K562 (cell line): Measurements from ENCODE around the gene BSCL2. TPM values are rescaled to one million over a fixed set of nuclear protein-coding genes. Genes with fewer than 3 reads are reported as not detected.
A peak's percentile ranks its signal among the peaks of the same experiment; 100 is the strongest.

Source experiments
- ARHGAP35 ChIP-seq: fragments of 450-650 bp; IDR thresholded peaks from 2 replicates; pipeline ENCODE4 v1.6.1; 2018; ENCODE audit not compliant: partially characterized antibody
- ATF7 ChIP-seq: fragments of 450-650 bp; IDR thresholded peaks from 2 replicates; pipeline ENCODE4 v1.7.1; 2014; ENCODE audit warnings: mild to moderate bottlenecking, moderate library complexity
- BRD4 ChIP-seq: fragments of 200-600 bp; sonication (generic); IDR thresholded peaks from 2 replicates; pipeline ENCODE4 v1.6.1; 2017; ENCODE audit warnings: inconsistent platforms
- CREBBP ChIP-seq: IDR thresholded peaks from one replicate; pipeline ENCODE4 v1.6.1; 2012; ENCODE audit warnings: low read depth, mild to moderate bottlenecking, control low read depth, inconsistent platforms, low read length
- E2F8 ChIP-seq: fragments of 450-650 bp; IDR thresholded peaks from 2 replicates; pipeline ENCODE4 v1.7.1; 2018; ENCODE audit warnings: mild to moderate bottlenecking, low read depth; ENCODE audit not compliant: partially characterized antibody
- FIP1L1 ChIP-seq: fragments of 200-400 bp; formaldehyde crosslinking; IDR thresholded peaks from 2 replicates; pipeline ENCODE4 v1.6.1; 2018; ENCODE audit warnings: mild to moderate bottlenecking, low read depth, low read length; ENCODE audit not compliant: poor library complexity, severe bottlenecking
- MAFG ChIP-seq: fragments of 450-650 bp; conservative IDR thresholded peaks from 2 replicates; pipeline ENCODE4 v1.6.1; 2016; ENCODE audit warnings: missing genetic modification characterization, missing compliant biosample characterization
- MECOM ChIP-seq: fragments of 250-450 bp; sonication (Bioruptor Pico); IDR thresholded peaks from 2 replicates; pipeline ENCODE4 v1.8.0; 2022; ENCODE audit warnings: inconsistent platforms
- MLLT1 ChIP-seq, 2 experiments: fragments of 450-650 bp; IDR thresholded peaks; 2 replicates each; pipeline ENCODE4 v1.6.1; 2016
- ZBTB5 ChIP-seq: fragments of 450-650 bp; IDR thresholded peaks from 2 replicates; pipeline ENCODE4 v1.6.1; 2017; ENCODE audit warnings: antibody characterized with exemption
- ZNF140 ChIP-seq: fragments of 250-450 bp; sonication (Bioruptor Pico); IDR thresholded peaks from 2 replicates; pipeline ENCODE4 v1.8.0; 2021; ENCODE audit warnings: moderate library complexity, mild to moderate bottlenecking, inconsistent platforms
- ZNF395 ChIP-seq: fragments of 200-800 bp; sonication (Bioruptor generic); IDR thresholded peaks from 2 replicates; pipeline ENCODE4 v1.6.1; 2017; ENCODE audit warnings: missing genetic modification characterization, missing compliant biosample characterization
- ZNF436 ChIP-seq: fragments of 250-450, 450-650 bp; sonication (Bioruptor Pico); formaldehyde crosslinking; IDR thresholded peaks from 2 replicates; pipeline ENCODE4 v1.7.0; 2020; ENCODE audit warnings: mild to moderate bottlenecking
- ZNF444 ChIP-seq: fragments of 250-450 bp; sonication (Bioruptor Pico); IDR thresholded peaks from 2 replicates; pipeline ENCODE4 v1.4.0; 2020; ENCODE audit warnings: mild to moderate bottlenecking, moderate library complexity
- polyA plus RNA-seq, 8 experiments: library from polyadenylated mRNA; depleted of rRNA in 4 of 8; stranded (reverse) in 5 of 8; unstranded in 3 of 8; fragments of >200 nt; fragmentation: Nextera tagmentation in 2 of 8; fragmentation: Illumina TruSeq in 1 of 8; extraction: Ambion mirVana in 2 of 8; extraction: Trizol in 1 of 8; gene quantifications; 2 replicates each; pipeline versions ENCODE4 v1.2.1 to v1.2.3, GENCODE V29; 2011 to 2014; ENCODE audit warnings: inconsistent platforms in 1 of 8, missing spikeins in 1 of 8
- total RNA-seq, 7 experiments: library from RNA; depleted of rRNA in 6 of 7; stranded (reverse); fragments of >200 nt in 6 of 7; fragmentation: Illumina TruSeq in 2 of 7; extraction: Trizol in 2 of 7; gene quantifications; 2 replicates each; pipeline versions ENCODE4 v1.2.1 to v1.2.3, GENCODE V29; 2011 to 2021; ENCODE audit warnings: low replicate concordance in 1 of 7
- TF ChIP-seq, protein P1 (sequence below), 2 experiments: fragments of 450-650 bp in 1 of 2; sonication (generic) in 1 of 2; formaldehyde crosslinking in 1 of 2; IDR thresholded peaks in 1 of 2; conservative IDR thresholded peaks in 1 of 2; 2 replicates each; pipeline versions ENCODE4 v1.6.1 to v1.8.1; 2016 to 2023; ENCODE audit warnings: mild to moderate bottlenecking in 2 of 2, moderate library complexity in 2 of 2, inconsistent platforms in 1 of 2, missing genetic modification reagents in 1 of 2

Gene BSCL2
- total and polyA plus RNA-seq, 9 of the 15 experiments (the other 6 are each of a cell fraction or from before 2014, with no cell fraction given): 18.9 to 51.7 (median 35.2) TPM

DNA sequence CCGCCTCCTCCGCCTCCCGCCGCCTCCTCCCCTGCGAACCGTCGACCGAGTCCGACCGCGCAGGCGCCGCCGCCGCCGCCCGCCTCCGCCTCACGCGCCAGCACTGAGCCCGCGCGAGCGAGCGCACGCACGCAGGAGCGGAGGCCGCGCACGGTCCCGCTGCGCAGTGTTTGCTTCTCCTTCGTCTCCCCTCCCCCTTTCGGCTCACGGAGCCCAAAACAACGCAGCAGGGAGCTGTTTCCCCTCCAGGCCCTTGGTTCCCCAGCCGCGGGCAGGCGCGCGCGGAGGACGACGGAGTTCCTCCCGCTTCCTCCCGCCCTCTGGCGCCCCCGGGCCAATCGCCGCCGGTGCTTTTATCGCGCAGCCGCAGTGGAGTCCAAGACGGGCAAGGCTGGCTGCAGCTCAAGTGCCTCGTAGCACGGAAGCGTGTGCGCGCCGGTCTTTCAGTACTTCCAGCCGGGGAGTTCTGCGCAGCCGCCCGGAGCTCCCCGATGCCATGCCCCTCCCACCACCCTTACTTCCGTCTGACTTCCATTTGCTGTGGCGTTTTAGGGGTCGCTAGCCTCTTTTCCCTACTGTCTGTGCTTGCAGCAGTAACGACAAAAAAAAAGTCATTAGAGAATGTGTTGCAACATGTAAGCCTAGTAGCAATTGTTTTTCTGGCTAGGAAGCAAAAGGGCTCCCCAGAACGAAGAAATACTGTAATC is 20.1 kb upstream of the BSCL2 start, which contains the start of gene HNRNPUL2 (continued):
- no peak for TF ChIP-seq MAFG
- peak; percentile 81 for TF ChIP-seq ATF7
- no peak for TF ChIP-seq E2F8
- TF ChIP-seq, protein P1, sequence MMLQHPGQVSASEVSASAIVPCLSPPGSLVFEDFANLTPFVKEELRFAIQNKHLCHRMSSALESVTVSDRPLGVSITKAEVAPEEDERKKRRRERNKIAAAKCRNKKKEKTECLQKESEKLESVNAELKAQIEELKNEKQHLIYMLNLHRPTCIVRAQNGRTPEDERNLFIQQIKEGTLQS (IDR thresholded peaks at IDR 0.05): no peak
- TF ChIP-seq, protein P1 (CRISPR knock-in tag; conservative IDR thresholded peaks at IDR 0.05): no peak; the same call in 1 of the 2 replicates
- TF ChIP-seq MECOM: no peak
- peak; percentile 9 for TF ChIP-seq BRD4
- no peak for TF ChIP-seq ZNF395 (CRISPR knock-in tag)
- no peak for TF ChIP-seq CREBBP
- TF ChIP-seq ARHGAP35: no peak
- TF ChIP-seq ZNF140 (CRISPR knock-in tag): no peak
- no peak for TF ChIP-seq ZNF444
- peak; percentile 77 for TF ChIP-seq FIP1L1
- TF ChIP-seq MLLT1 (IDR thresholded peaks at IDR 0.05): 0 out of 4 replicates have a peak, but pooled peaks of 1 of the 2 experiments have one; percentile 48
- peak; percentile 33; the same call in 1 of the 2 replicates for TF ChIP-seq ZNF436 (CRISPR knock-in tag)
- TF ChIP-seq ZBTB5: no peak
